WERI-Rb-1 (cell line): ENCODE measurements around the gene RASGRF1.

Experiments
- DNase-seq: peaks from one replicate; pipeline ENCODE4 v3.0.0-alpha.2; 2020
- H3K27ac ChIP-seq: fragments of 250-450 bp; sonication (Bioruptor Pico); 2 replicates; pipeline ENCODE4 v1.5.1; 2020; ENCODE audit warnings: mild to moderate bottlenecking, moderate library complexity
- H3K27me3 ChIP-seq: fragments of 250-450 bp; sonication (Bioruptor Pico); 2 replicates; pipeline ENCODE4 v1.5.1; 2021; ENCODE audit warnings: mild to moderate bottlenecking, low read depth, moderate library complexity; ENCODE audit not compliant: insufficient read depth, severe bottlenecking
- H3K36me3 ChIP-seq: fragments of 250-450 bp; sonication (Bioruptor Pico); 2 replicates; pipeline ENCODE4 v1.5.1; 2020; ENCODE audit warnings: mild to moderate bottlenecking, moderate library complexity
- H3K4me3 ChIP-seq: 2 replicates; pipeline ENCODE4 v1.5.1; 2011; ENCODE audit warnings: low read depth, mild to moderate bottlenecking, control low read depth, low read length
- H3K9me3 ChIP-seq: fragments of 250-450 bp; sonication (Bioruptor Pico); 2 replicates; pipeline ENCODE4 v1.5.1; 2021; ENCODE audit warnings: mild to moderate bottlenecking, moderate library complexity; ENCODE audit not compliant: severe bottlenecking
- TF ChIP-seq, protein P1 (sequence below): IDR thresholded peaks from 2 replicates; pipeline ENCODE4 v1.5.1; 2011; ENCODE audit warnings: low read depth, mild to moderate bottlenecking, control low read depth, inconsistent platforms, low read length

RASGRF1 gene

DNA sequence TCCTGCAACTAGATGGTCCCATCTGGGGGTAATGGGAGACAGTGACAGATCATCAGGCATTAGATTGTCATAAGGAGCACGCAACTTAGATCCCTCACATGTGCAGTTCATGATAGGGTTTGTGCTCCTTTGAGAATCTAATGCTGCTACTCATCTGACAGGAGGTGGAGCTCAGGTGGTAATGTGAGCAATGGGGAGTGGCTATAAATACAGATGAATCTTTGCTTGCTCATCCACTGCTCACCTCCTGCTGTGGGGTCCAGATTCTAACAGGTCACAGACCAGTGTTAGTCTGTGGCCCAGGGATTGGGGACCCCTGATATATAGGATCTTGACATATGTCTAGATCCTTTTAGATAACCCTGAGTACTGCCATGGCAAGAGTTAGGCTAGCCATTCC is 52.7 kb downstream of the RASGRF1 start:
- Histone ChIP-seq H3K27me3 (no peaks in the 10 kb centered on the region), H3K9me3 (peaks cover 8% of the 10 kb centered on the region), H3K27ac (no peak overlapping the region), H3K36me3 (no peaks in the 10 kb centered on the region), H3K4me3 (no peak overlapping the region)
- TF ChIP-seq, protein P1, sequence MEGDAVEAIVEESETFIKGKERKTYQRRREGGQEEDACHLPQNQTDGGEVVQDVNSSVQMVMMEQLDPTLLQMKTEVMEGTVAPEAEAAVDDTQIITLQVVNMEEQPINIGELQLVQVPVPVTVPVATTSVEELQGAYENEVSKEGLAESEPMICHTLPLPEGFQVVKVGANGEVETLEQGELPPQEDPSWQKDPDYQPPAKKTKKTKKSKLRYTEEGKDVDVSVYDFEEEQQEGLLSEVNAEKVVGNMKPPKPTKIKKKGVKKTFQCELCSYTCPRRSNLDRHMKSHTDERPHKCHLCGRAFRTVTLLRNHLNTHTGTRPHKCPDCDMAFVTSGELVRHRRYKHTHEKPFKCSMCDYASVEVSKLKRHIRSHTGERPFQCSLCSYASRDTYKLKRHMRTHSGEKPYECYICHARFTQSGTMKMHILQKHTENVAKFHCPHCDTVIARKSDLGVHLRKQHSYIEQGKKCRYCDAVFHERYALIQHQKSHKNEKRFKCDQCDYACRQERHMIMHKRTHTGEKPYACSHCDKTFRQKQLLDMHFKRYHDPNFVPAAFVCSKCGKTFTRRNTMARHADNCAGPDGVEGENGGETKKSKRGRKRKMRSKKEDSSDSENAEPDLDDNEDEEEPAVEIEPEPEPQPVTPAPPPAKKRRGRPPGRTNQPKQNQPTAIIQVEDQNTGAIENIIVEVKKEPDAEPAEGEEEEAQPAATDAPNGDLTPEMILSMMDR = no peak
- no peak for DNase-seq

DNA sequence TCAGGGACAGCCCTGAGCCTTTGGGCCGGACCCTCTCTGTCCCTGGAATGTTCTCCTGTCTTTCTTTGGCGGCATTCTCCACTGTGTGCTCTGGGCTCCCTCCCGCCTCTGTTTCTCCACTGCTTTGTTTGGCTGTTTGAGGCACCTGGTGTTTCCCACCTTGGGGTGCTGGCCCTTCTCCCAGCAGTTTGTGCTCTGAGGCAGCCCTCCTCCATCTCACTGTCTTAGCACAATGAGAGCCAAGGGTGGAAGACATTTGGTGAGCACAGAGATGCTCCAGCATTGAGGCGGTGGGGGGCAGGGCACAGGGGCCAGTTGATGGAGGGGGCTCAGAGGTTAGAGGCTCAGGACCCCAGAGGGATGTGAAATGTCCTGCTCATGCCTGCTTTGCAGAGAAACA is 54.3 kb downstream of the RASGRF1 start:
- Histone ChIP-seq H3K27ac (no peak overlapping the region), H3K4me3 (no peak overlapping the region)
- no peak for DNase-seq

DNA sequence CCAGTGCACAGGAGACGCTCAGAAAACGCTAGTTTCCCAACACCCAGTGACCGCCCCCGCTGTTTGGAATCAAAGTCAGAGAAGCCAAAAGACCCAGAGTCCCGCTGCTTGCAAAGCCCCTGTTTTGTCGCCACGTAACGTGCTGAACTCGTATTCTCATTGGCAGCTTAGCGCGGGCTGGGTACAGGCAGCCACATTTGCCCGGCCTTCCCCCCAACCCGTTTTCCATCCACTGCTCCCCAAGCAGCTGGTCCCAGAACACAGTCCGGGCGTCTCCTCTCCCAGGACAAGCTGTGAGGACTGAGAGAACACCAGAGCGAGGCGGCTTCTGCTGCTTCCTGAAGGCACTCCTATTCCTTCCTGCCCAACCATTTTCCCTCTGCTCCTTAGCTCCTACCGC is 54.8 kb downstream of the RASGRF1 start:
- DNase-seq = no peak
- no peaks in the 10 kb centered on the region for H3K27me3 ChIP-seq
- peaks cover 3% of the 10 kb centered on the region for H3K9me3 ChIP-seq
- no peak overlapping the region for H3K4me3 ChIP-seq
- TF ChIP-seq, protein P1 = no peak
- H3K27ac ChIP-seq = no peak overlapping the region
- no peaks in the 10 kb centered on the region for H3K36me3 ChIP-seq

More for the DNA sequence above, 54.3 kb downstream of the RASGRF1 start:
- no peaks in the 10 kb centered on the region for H3K36me3 ChIP-seq
- TF ChIP-seq, protein P1 = no peak
- H3K9me3 ChIP-seq = peaks cover 3% of the 10 kb centered on the region
- no peaks in the 10 kb centered on the region for H3K27me3 ChIP-seq

DNA sequence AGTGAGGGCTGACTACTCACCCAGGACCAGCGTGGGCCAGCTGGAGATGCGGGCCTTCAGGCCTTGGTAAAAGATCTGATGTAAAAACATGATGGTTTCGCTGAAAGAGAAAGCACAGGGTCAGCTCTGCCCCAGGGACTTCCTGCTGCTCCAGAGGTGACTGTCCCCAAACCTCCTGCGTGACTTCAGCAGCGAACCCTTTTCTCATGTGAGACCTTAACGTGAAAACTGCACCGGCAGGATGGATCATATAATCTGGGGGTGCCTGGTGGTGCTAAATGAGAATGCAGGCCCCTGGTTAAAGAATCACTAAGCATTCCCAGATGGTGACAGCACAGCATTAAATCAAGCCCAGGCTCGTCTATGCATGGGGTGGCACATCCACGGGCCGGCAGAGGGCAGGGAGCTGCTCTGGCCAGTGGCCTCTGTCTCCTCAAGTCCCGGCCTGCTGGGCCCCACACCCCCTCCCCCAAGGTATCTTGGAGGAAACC is 55.4 kb downstream of the RASGRF1 start:
- Histone ChIP-seq H3K4me3 (no peak overlapping the region), H3K9me3 (peaks cover 3% of the 10 kb centered on the region), H3K36me3 (no peaks in the 10 kb centered on the region), H3K27me3 (no peaks in the 10 kb centered on the region), H3K27ac (no peak overlapping the region)
- DNase-seq = peak; percentile 83
- TF ChIP-seq, protein P1 = peak; percentile 43; the same call in 1 of the 2 replicates

DNA sequence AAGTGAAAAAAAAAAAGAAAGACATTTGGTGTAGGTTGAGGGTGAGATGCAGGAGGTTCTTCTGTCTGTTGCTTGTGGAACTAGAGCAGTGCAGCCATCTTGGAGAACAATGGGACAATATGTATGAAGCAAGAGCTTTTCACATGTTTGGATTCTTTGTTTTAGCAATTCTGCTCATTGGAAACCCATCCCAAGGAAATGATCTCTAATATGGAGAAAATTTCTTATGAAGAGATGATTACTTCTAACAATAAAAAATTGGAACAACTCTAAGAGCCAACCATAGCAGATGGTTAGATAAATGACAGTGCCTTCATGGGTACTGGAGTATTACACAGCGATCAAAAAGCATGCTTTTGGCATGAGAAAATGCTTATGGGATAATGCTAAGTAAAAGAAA is 56.3 kb downstream of the RASGRF1 start:
- no peaks in the 10 kb centered on the region for H3K36me3 ChIP-seq
- H3K4me3 ChIP-seq = no peak overlapping the region
- no peak for DNase-seq
- H3K27me3 ChIP-seq = no peaks in the 10 kb centered on the region
- H3K9me3 ChIP-seq = peaks cover 3% of the 10 kb centered on the region
- TF ChIP-seq, protein P1 = no peak
- H3K27ac ChIP-seq = no peak overlapping the region

DNA sequence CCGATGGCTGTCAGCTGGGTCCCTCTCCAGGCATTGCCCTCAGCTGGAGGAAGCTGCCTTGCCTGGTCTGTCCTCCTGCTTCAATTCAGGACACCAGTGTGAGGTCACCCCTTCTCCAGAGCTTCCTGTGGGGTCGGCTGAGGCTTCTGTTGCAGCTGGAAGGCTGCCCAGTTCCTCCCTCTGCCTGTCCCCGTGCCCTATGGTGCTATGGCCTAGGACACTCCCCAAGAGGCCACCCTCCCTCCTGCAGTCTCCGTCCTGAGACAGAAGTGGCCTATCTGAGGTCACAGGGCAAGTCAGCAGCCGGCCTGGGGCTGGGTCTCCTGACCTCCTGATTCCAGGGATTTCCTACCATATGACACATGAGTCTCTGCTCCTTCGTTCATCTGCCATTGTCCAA is 57.9 kb downstream of the RASGRF1 start:
- Histone ChIP-seq H3K27ac (no peak overlapping the region), H3K36me3 (no peaks in the 10 kb centered on the region), H3K27me3 (no peaks in the 10 kb centered on the region), H3K9me3 (no peaks in the 10 kb centered on the region), H3K4me3 (no peak overlapping the region)
- TF ChIP-seq, protein P1 = no peak
- DNase-seq = no peak
